ENCODE results near the gene WFIKKN2.
"Not testable (repeated sequence)": the region's sequence is repeated elsewhere in the genome, so short reads cannot be mapped to it uniquely, and the experiment has no call there.

The WFIKKN2 gene

GRCh38 chr17:50859727-50860126, 24.3 kb downstream of the WFIKKN2 start:
- peaks cover 12% of the 10 kb centered on the region for H3K4me1 ChIP-seq (ENCODE audit: control insufficient read depth, insufficient read depth, low read length)
- H3K9me3 ChIP-seq (ENCODE audit: control insufficient read depth, insufficient read depth, low read length); H3K4me3 ChIP-seq (ENCODE audit: low read depth, low read length); H3K9ac ChIP-seq (ENCODE audit: low read depth, low read length); H3K27ac ChIP-seq (ENCODE audit: low read depth, low read length); H3K27me3 ChIP-seq (ENCODE audit: control insufficient read depth, insufficient read depth, low read length): not testable (repeated sequence)
- H3K36me3 ChIP-seq (ENCODE audit: control insufficient read depth, insufficient read depth, low read length) = peaks cover 28% of the 10 kb centered on the region

- Histone ChIP-seq H3K4me1 (ENCODE audit: control insufficient read depth, insufficient read depth, low read length) (peaks cover 12% of the 10 kb centered on the region), H3K27me3 (ENCODE audit: control insufficient read depth, insufficient read depth, low read length) (no peaks in the 10 kb centered on the region), H3K27ac (ENCODE audit: low read depth, low read length) (no peak overlapping the region), H3K9ac (ENCODE audit: low read depth, low read length) (no peak overlapping the region), H3K9me3 (ENCODE audit: control insufficient read depth, insufficient read depth, low read length) (no peaks in the 10 kb centered on the region), H3K36me3 (ENCODE audit: control insufficient read depth, insufficient read depth, low read length) (peaks cover 28% of the 10 kb centered on the region), H3K4me3 (ENCODE audit: low read depth, low read length) (no peak overlapping the region)
Measured at GRCh38 chr17:50861334-50861676, 25.9 kb downstream of the WFIKKN2 start.

GRCh38 chr17:50861822-50862528, 26.6 kb downstream of the WFIKKN2 start:
- Histone ChIP-seq H3K4me3 (ENCODE audit: low read depth, low read length) (no peak overlapping the region), H3K9me3 (ENCODE audit: control insufficient read depth, insufficient read depth, low read length) (no peaks in the 10 kb centered on the region), H3K27me3 (ENCODE audit: control insufficient read depth, insufficient read depth, low read length) (no peaks in the 10 kb centered on the region), H3K27ac (ENCODE audit: low read depth, low read length) (no peak overlapping the region), H3K36me3 (ENCODE audit: control insufficient read depth, insufficient read depth, low read length) (peaks cover 28% of the 10 kb centered on the region), H3K9ac (ENCODE audit: low read depth, low read length) (no peak overlapping the region), H3K4me1 (ENCODE audit: control insufficient read depth, insufficient read depth, low read length) (peaks cover 12% of the 10 kb centered on the region)

GRCh38 chr17:50863221-50863843, 27.9 kb downstream of the WFIKKN2 start:
- no peak overlapping the region for H3K27ac ChIP-seq (ENCODE audit: low read depth, low read length)
- H3K36me3 ChIP-seq (ENCODE audit: control insufficient read depth, insufficient read depth, low read length) = peaks cover 28% of the 10 kb centered on the region
- no peaks in the 10 kb centered on the region for H3K27me3 ChIP-seq (ENCODE audit: control insufficient read depth, insufficient read depth, low read length)
- H3K4me3 ChIP-seq (ENCODE audit: low read depth, low read length) = 0 out of 2 replicates have a peak overlapping the region, but pooled peaks have one; percentile 99
- peaks cover 16% of the 10 kb centered on the region for H3K4me1 ChIP-seq (ENCODE audit: control insufficient read depth, insufficient read depth, low read length)
- H3K9me3 ChIP-seq (ENCODE audit: control insufficient read depth, insufficient read depth, low read length) = no peaks in the 10 kb centered on the region
- H3K9ac ChIP-seq (ENCODE audit: low read depth, low read length) = no peak overlapping the region

GRCh38 chr17:50863931-50864330, 28.5 kb downstream of the WFIKKN2 start:
- Histone ChIP-seq H3K9ac (ENCODE audit: low read depth, low read length) (no peak overlapping the region), H3K9me3 (ENCODE audit: control insufficient read depth, insufficient read depth, low read length) (no peaks in the 10 kb centered on the region), H3K4me1 (ENCODE audit: control insufficient read depth, insufficient read depth, low read length) (peaks cover 19% of the 10 kb centered on the region), H3K4me3 (ENCODE audit: low read depth, low read length) (peak overlapping the region; percentile 99), H3K27me3 (ENCODE audit: control insufficient read depth, insufficient read depth, low read length) (no peaks in the 10 kb centered on the region), H3K36me3 (ENCODE audit: control insufficient read depth, insufficient read depth, low read length) (peaks cover 28% of the 10 kb centered on the region), H3K27ac (ENCODE audit: low read depth, low read length) (no peak overlapping the region)

- H3K27me3 ChIP-seq (ENCODE audit: control insufficient read depth, insufficient read depth, low read length) = no peaks in the 10 kb centered on the region
- peak overlapping the region; percentile 69 for H3K9ac ChIP-seq (ENCODE audit: low read depth, low read length)
- H3K4me1 ChIP-seq (ENCODE audit: control insufficient read depth, insufficient read depth, low read length) = peaks cover 19% of the 10 kb centered on the region
- no peaks in the 10 kb centered on the region for H3K9me3 ChIP-seq (ENCODE audit: control insufficient read depth, insufficient read depth, low read length)
- H3K27ac ChIP-seq (ENCODE audit: low read depth, low read length) = peak overlapping the region; percentile 90
- peak overlapping the region; percentile 99 for H3K4me3 ChIP-seq (ENCODE audit: low read depth, low read length)
- peaks cover 28% of the 10 kb centered on the region for H3K36me3 ChIP-seq (ENCODE audit: control insufficient read depth, insufficient read depth, low read length)
Measured at GRCh38 chr17:50864747-50865059, 29.3 kb downstream of the WFIKKN2 start.

- Histone ChIP-seq H3K9me3 (ENCODE audit: control insufficient read depth, insufficient read depth, low read length) (no peaks in the 10 kb centered on the region), H3K27me3 (ENCODE audit: control insufficient read depth, insufficient read depth, low read length) (no peaks in the 10 kb centered on the region), H3K4me1 (ENCODE audit: control insufficient read depth, insufficient read depth, low read length) (peaks cover 19% of the 10 kb centered on the region), H3K9ac (ENCODE audit: low read depth, low read length) (peak overlapping the region; percentile 75), H3K27ac (ENCODE audit: low read depth, low read length) (peak overlapping the region; percentile 90), H3K4me3 (ENCODE audit: low read depth, low read length) (peak overlapping the region; percentile 99), H3K36me3 (ENCODE audit: control insufficient read depth, insufficient read depth, low read length) (peaks cover 28% of the 10 kb centered on the region)
Measured at GRCh38 chr17:50865060-50865867, 29.9 kb downstream of the WFIKKN2 start.

- peak overlapping the region; percentile 75; the same call in 1 of the 2 replicates for H3K9ac ChIP-seq (ENCODE audit: low read depth, low read length)
- H3K27ac ChIP-seq (ENCODE audit: low read depth, low read length) = peak overlapping the region; percentile 90
- H3K27me3 ChIP-seq (ENCODE audit: control insufficient read depth, insufficient read depth, low read length) = no peaks in the 10 kb centered on the region
- H3K9me3 ChIP-seq (ENCODE audit: control insufficient read depth, insufficient read depth, low read length) = no peaks in the 10 kb centered on the region
- peak overlapping the region; percentile 99 for H3K4me3 ChIP-seq (ENCODE audit: low read depth, low read length)
- peaks cover 27% of the 10 kb centered on the region for H3K36me3 ChIP-seq (ENCODE audit: control insufficient read depth, insufficient read depth, low read length)
- H3K4me1 ChIP-seq (ENCODE audit: control insufficient read depth, insufficient read depth, low read length) = peaks cover 19% of the 10 kb centered on the region
Measured at GRCh38 chr17:50865868-50866260, 30.5 kb downstream of the WFIKKN2 start.

GRCh38 chr17:50866261-50866949, 31.0 kb downstream of the WFIKKN2 start, which contains the start of gene TOB1:
Gene TOB1, minus strand, starts transcription at chr17:50866354. Its CDS starts 2,337 bp downstream, at chr17:50864017.
- Histone ChIP-seq H3K9me3 (ENCODE audit: control insufficient read depth, insufficient read depth, low read length) (no peaks in the 10 kb centered on the region), H3K4me3 (ENCODE audit: low read depth, low read length) (peak within 1 kb of the TSS; percentile 99), H3K27me3 (ENCODE audit: control insufficient read depth, insufficient read depth, low read length) (no peaks in the 10 kb centered on the region), H3K4me1 (ENCODE audit: control insufficient read depth, insufficient read depth, low read length) (peaks cover 19% of the 10 kb centered on the region), H3K9ac (ENCODE audit: low read depth, low read length) (peak within 1 kb of the TSS; percentile 75), H3K27ac (ENCODE audit: low read depth, low read length) (peak within 1 kb of the TSS; percentile 91), H3K36me3 (ENCODE audit: control insufficient read depth, insufficient read depth, low read length) (peaks cover 23% of the 10 kb centered on the region)

GRCh38 chr17:50866950-50867362, 31.6 kb downstream of the WFIKKN2 start:
- Histone ChIP-seq H3K36me3 (ENCODE audit: control insufficient read depth, insufficient read depth, low read length) (peaks cover 20% of the 10 kb centered on the region), H3K4me3 (ENCODE audit: low read depth, low read length) (peak overlapping the region; percentile 99), H3K4me1 (ENCODE audit: control insufficient read depth, insufficient read depth, low read length) (peaks cover 19% of the 10 kb centered on the region), H3K9ac (ENCODE audit: low read depth, low read length) (peak overlapping the region; percentile 54), H3K27ac (ENCODE audit: low read depth, low read length) (peak overlapping the region; percentile 91), H3K27me3 (ENCODE audit: control insufficient read depth, insufficient read depth, low read length) (no peaks in the 10 kb centered on the region), H3K9me3 (ENCODE audit: control insufficient read depth, insufficient read depth, low read length) (no peaks in the 10 kb centered on the region)

All from HUES48 (cell line).